A673 (cell line): ENCODE results near the gene DPYD.

Experiments used
- EZH2 ChIP-seq: fragments of 200-600 bp; sonication (generic); IDR thresholded peaks from 2 replicates; pipeline ENCODE4 v1.6.1; 2017; ENCODE audit warnings: borderline replicate concordance, low read depth, mild to moderate bottlenecking, mixed read lengths, antibody characterized with exemption, low read length; ENCODE audit not compliant: poor library complexity, severe bottlenecking
- TF ChIP-seq, protein P1 (sequence below): fragments of 300-800, 200-600 bp; sonication (generic); conservative IDR thresholded peaks from 2 replicates; pipeline ENCODE4 v1.5.1; 2017; ENCODE audit warnings: low read depth, mild to moderate bottlenecking, antibody characterized with exemption, low read length, moderate library complexity, mixed read lengths

DNA sequence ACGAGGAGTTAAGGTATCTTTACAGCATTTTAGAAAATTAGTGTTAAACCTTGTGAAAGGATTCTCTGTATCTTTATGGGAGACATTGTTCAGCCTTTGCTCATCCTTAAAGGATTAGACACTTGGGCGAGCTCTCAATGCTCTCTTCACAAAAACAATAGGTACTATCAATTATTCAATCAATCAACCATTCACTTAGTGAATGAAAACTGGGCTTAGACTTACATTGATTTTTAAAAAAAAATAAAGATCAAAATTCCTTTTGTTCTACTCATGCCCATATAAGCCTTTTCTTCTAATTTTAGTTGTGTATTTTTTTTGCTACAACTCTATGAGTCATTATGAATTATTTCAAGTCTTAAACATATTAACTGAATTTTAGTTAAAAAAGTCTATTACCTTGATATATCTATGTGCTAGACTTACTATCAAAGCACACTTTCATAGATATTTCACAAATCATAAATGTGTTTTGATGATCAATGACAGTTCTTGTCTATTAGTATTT is 181.2 kb downstream of the DPYD start:
- TF ChIP-seq, protein P1, sequence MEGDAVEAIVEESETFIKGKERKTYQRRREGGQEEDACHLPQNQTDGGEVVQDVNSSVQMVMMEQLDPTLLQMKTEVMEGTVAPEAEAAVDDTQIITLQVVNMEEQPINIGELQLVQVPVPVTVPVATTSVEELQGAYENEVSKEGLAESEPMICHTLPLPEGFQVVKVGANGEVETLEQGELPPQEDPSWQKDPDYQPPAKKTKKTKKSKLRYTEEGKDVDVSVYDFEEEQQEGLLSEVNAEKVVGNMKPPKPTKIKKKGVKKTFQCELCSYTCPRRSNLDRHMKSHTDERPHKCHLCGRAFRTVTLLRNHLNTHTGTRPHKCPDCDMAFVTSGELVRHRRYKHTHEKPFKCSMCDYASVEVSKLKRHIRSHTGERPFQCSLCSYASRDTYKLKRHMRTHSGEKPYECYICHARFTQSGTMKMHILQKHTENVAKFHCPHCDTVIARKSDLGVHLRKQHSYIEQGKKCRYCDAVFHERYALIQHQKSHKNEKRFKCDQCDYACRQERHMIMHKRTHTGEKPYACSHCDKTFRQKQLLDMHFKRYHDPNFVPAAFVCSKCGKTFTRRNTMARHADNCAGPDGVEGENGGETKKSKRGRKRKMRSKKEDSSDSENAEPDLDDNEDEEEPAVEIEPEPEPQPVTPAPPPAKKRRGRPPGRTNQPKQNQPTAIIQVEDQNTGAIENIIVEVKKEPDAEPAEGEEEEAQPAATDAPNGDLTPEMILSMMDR, result no peak
- no peak for TF ChIP-seq EZH2
